ENCODE measurements around the gene NIPAL1. TPM values are rescaled to one million over a fixed set of nuclear protein-coding genes. Genes with fewer than 3 reads are reported as not detected.
A peak's percentile ranks its signal among the peaks of the same experiment; 100 is the strongest.

Gene NIPAL1
- polyA plus RNA-seq, 3 donors = 0.13 to 0.22 TPM; not detected in 1

GRCh38 chr4:48039561-48039960 lies 23.0 kb downstream of the NIPAL1 start:
- no peaks in the 10 kb centered on the region for H3K9me3 Mint-ChIP-seq
- no peak overlapping the region for H3K27ac Mint-ChIP-seq
- peaks cover 32% of the 10 kb centered on the region for H3K4me1 Mint-ChIP-seq
- no peaks in the 10 kb centered on the region for H3K9me3 ChIP-seq (replicated peaks in 1 of 2; ENCODE audit: control insufficient read depth in 1 of 2, insufficient read depth in 1 of 2, low read length in 2 of 2)
- no peak overlapping the region for H3K27ac ChIP-seq (ENCODE audit: low read depth in 1 of 2, low read length in 2 of 2)
- H3K4me1 ChIP-seq (ENCODE audit: control insufficient read depth in 1 of 2, insufficient read depth in 2 of 2, low read length in 2 of 2) = peaks cover 18 to 27% of the 10 kb centered on the region in 2 donors
- H3K36me3 Mint-ChIP-seq = peaks cover 0 to 2% of the 10 kb centered on the region in 2 donors
- peaks cover 5 to 10% of the 10 kb centered on the region in 2 donors for H3K27me3 ChIP-seq (ENCODE audit: control insufficient read depth in 2 of 2, insufficient read depth in 2 of 2, low read length in 2 of 2)
- DNase-seq = no peak
- H3K36me3 ChIP-seq (replicated peaks in 1 of 2; ENCODE audit: control insufficient read depth in 1 of 2, insufficient read depth in 2 of 2, low read length in 2 of 2) = no peaks in the 10 kb centered on the region
- H3K9ac ChIP-seq (ENCODE audit: insufficient read depth, low read length, poor library complexity, severe bottlenecking) = no peak overlapping the region
- TF ChIP-seq CTCF (IDR thresholded peaks at IDR 0.05) = no peak
- peaks cover 10 to 19% (median 10%) of the 10 kb centered on the region in 3 donors for H3K27me3 Mint-ChIP-seq (ENCODE audit: low read depth in 3 of 3)
- intact Hi-C loops (cut with micrococcal nuclease) = loop anchor here (5.0 to 10.0 kb wide), 2 partner anchors 48 to 555 kb away; partner anchors contain the start of gene ATP10D (in 1 of the 2)
- no peaks in the 10 kb centered on the region for H3K79me2 ChIP-seq (ENCODE audit: insufficient read depth, low read length)
- H2AFZ ChIP-seq (ENCODE audit: insufficient read depth, low read depth, low read length, poor library complexity, severe bottlenecking) = no peak overlapping the region
- H3K4me2 ChIP-seq (replicated peaks; ENCODE audit: extremely low read depth, low read length, poor library complexity, severe bottlenecking) = no peak overlapping the region
- H3K4me3 ChIP-seq (replicated peaks in 1 of 3; ENCODE audit: low read depth in 2 of 3, low read length in 3 of 3) = no peak overlapping the region
- H3K4me3 Mint-ChIP-seq = no peak overlapping the region
- no peaks in the 10 kb centered on the region for H4K20me1 ChIP-seq (ENCODE audit: insufficient read depth, low read length)

- Histone ChIP-seq H3K4me1 (ENCODE audit: control insufficient read depth in 1 of 2, insufficient read depth in 2 of 2, low read length in 2 of 2) (peaks cover 14 to 27% of the 10 kb centered on the region in 2 donors), H2AFZ (ENCODE audit: insufficient read depth, low read depth, low read length, poor library complexity, severe bottlenecking) (no peak overlapping the region), H3K9me3 (replicated peaks in 1 of 2; ENCODE audit: control insufficient read depth in 1 of 2, insufficient read depth in 1 of 2, low read length in 2 of 2) (no peaks in the 10 kb centered on the region), H3K27ac (ENCODE audit: low read depth in 1 of 2, low read length in 2 of 2) (no peak overlapping the region), H3K79me2 (ENCODE audit: insufficient read depth, low read length) (no peaks in the 10 kb centered on the region), H3K36me3 (replicated peaks in 1 of 2; ENCODE audit: control insufficient read depth in 1 of 2, insufficient read depth in 2 of 2, low read length in 2 of 2) (no peaks in the 10 kb centered on the region), H3K4me3 (replicated peaks in 1 of 3; ENCODE audit: low read depth in 2 of 3, low read length in 3 of 3) (no peak overlapping the region), H3K9ac (ENCODE audit: insufficient read depth, low read length, poor library complexity, severe bottlenecking) (no peak overlapping the region), H4K20me1 (ENCODE audit: insufficient read depth, low read length) (no peaks in the 10 kb centered on the region), H3K27me3 (ENCODE audit: control insufficient read depth in 2 of 2, insufficient read depth in 2 of 2, low read length in 2 of 2) (peaks cover 16 to 25% of the 10 kb centered on the region in 2 donors), H3K4me2 (replicated peaks; ENCODE audit: extremely low read depth, low read length, poor library complexity, severe bottlenecking) (no peak overlapping the region)
- DNase-seq = no peak
- no peak for TF ChIP-seq CTCF (IDR thresholded peaks at IDR 0.05)
- Mint-ChIP-seq H3K27me3 (ENCODE audit: low read depth in 3 of 3) (peaks cover 22 to 38% (median 27%) of the 10 kb centered on the region in 3 donors), H3K4me3 (no peak overlapping the region), H3K27ac (peak overlapping the region in 1 of 7 donors; percentile 77), H3K36me3 (peaks cover 4 to 9% of the 10 kb centered on the region in 2 donors), H3K4me1 (peaks cover 25% of the 10 kb centered on the region), H3K9me3 (peaks cover 0 to 2% (median 0%) of the 10 kb centered on the region in 7 donors)
- WGBS (ENCODE audit: insufficient coverage) = 60% methylated on average over 2 of the region's 4 CpGs
- intact Hi-C loops (cut with micrococcal nuclease) = loop anchor here in 1 of 2 donors (10.0 kb wide), 1 partner anchor 117 kb away; no protein-coding TSS in a partner anchor
Observed at GRCh38 chr4:48041535-48042137, 25.1 kb downstream of the NIPAL1 start.
